ENCODE data around the gene DOCK10. TPM values are rescaled to one million over a fixed set of nuclear protein-coding genes. Genes with fewer than 3 reads are reported as not detected.

The DOCK10 gene
- total RNA-seq, 1 experiment from 2014 or later = 0.96 TPM

DNA sequence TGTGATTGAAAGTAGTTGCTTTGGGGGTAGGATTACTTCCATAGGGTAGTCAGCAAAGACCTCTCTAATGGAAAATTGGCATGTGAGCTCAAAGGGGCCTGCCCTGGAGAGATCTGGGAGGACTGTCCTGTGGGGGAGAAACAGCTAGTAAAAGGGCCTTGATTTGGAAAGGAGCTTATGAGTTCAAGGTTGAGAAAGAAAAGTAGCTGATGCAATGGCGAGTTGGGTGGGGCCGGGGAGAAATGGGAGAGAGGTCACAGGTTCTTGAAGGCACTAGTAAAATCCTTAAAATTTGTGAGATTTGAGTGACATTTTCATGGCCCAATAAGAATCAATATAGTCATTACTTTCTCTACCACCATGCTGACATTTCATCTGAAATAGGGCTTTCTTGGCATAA is 244.1 kb downstream of the DOCK10 start:
- TF ChIP-seq, protein P1, sequence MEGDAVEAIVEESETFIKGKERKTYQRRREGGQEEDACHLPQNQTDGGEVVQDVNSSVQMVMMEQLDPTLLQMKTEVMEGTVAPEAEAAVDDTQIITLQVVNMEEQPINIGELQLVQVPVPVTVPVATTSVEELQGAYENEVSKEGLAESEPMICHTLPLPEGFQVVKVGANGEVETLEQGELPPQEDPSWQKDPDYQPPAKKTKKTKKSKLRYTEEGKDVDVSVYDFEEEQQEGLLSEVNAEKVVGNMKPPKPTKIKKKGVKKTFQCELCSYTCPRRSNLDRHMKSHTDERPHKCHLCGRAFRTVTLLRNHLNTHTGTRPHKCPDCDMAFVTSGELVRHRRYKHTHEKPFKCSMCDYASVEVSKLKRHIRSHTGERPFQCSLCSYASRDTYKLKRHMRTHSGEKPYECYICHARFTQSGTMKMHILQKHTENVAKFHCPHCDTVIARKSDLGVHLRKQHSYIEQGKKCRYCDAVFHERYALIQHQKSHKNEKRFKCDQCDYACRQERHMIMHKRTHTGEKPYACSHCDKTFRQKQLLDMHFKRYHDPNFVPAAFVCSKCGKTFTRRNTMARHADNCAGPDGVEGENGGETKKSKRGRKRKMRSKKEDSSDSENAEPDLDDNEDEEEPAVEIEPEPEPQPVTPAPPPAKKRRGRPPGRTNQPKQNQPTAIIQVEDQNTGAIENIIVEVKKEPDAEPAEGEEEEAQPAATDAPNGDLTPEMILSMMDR (IDR thresholded peaks at IDR 0.05; ENCODE audit: unreplicated experiment) = no peak
- peak overlapping the region; percentile 5 for H3K27ac Mint-ChIP-seq (ENCODE audit: low read depth, unreplicated experiment)
- DNase-seq (ENCODE audit: unreplicated experiment) = peak; percentile 6
- no peak overlapping the region for H3K4me3 Mint-ChIP-seq (ENCODE audit: unreplicated experiment)
- CTCF ChIA-PET = interaction anchor here (0.6 to 1.4 kb wide), 3 partner anchors 22 to 818 kb away, joined by 3 to 8 read pairs (median 5); no protein-coding TSS in a partner anchor
- POLR2A ChIA-PET = no interaction called here
- H3K4me1 Mint-ChIP-seq (ENCODE audit: insufficient read depth, unreplicated experiment) = peaks cover 5% of the 10 kb centered on the region
- intact Hi-C loops (cut with micrococcal nuclease) = no loop called here
- BruUV-seq (replicated peaks) = no TSS peak
- H3K9me3 Mint-ChIP-seq (ENCODE audit: unreplicated experiment) = no peaks in the 10 kb centered on the region
- no peaks in the 10 kb centered on the region for H3K27me3 Mint-ChIP-seq (ENCODE audit: insufficient read depth, unreplicated experiment)
- peaks cover 5% of the 10 kb centered on the region for H3K36me3 Mint-ChIP-seq (ENCODE audit: insufficient read depth, unreplicated experiment)

DNA sequence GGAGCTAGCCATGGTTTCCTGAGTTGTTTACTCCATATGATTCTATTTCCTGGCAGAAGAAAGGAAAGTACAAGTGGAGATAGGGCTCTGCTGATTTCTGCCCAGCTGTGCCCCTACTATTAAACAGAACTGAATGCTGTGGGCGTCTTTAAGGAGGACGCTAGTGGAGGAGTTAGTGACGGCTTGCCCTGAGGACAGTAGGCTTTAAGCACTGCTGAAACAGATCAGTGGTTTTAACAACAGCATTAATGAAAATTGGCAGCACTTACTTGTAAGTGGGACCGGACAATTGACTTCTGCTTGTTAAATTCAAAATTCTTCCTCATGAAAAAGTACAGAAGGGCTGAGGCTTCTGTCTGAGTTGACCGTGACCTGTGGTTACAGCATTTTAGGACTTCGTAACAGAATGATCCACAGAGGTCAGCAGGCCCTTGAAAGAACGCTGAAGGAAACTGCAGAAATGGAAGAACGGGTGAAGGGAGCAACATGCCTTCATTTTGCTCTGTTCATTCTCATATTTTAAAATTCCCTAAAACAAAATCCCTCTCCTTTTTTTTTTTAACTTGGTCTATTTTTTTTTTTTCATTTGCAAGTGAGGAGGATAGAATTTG is 245.5 kb downstream of the DOCK10 start:
- ChIA-PET CTCF (interaction anchor here (0.6 kb wide), 1 partner anchor 1567 kb away, joined by 4 read pairs; no protein-coding TSS in a partner anchor), POLR2A (no interaction called here)
- no peak for DNase-seq (ENCODE audit: unreplicated experiment)
- TF ChIP-seq, protein P1 (IDR thresholded peaks at IDR 0.05; ENCODE audit: unreplicated experiment) = no peak
- no TSS peak for BruUV-seq (replicated peaks)
- H3K27me3 Mint-ChIP-seq (ENCODE audit: insufficient read depth, unreplicated experiment) = no peaks in the 10 kb centered on the region
- intact Hi-C loops (cut with micrococcal nuclease) = no loop called here
- peaks cover 5% of the 10 kb centered on the region for H3K4me1 Mint-ChIP-seq (ENCODE audit: insufficient read depth, unreplicated experiment)
- H3K9me3 Mint-ChIP-seq (ENCODE audit: unreplicated experiment) = no peaks in the 10 kb centered on the region
- no peak overlapping the region for H3K27ac Mint-ChIP-seq (ENCODE audit: low read depth, unreplicated experiment)
- H3K4me3 Mint-ChIP-seq (ENCODE audit: unreplicated experiment) = no peak overlapping the region
- peaks cover 5% of the 10 kb centered on the region for H3K36me3 Mint-ChIP-seq (ENCODE audit: insufficient read depth, unreplicated experiment)

DNA sequence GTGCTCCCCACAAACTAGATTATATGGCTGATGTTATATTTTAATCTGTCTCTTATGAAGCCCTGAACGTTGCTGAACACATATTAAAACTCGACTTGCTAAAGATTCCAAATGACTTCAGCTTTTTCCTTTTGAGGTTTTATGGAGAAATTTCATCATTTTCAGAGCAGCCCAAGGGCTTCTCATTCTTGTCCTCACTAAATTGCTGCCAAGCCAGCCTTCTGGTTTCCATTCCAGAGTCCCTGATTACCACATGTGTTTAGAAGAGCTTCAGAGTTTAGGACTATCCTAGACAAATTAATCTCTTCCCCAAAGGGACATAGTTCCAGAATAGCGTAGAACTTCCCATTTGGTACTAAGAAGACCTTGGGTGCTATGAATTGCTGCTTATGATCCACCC is 248.3 kb downstream of the DOCK10 start:
- BruUV-seq (replicated peaks) = no TSS peak
- TF ChIP-seq, protein P1 (IDR thresholded peaks at IDR 0.05; ENCODE audit: unreplicated experiment) = no peak
- Mint-ChIP-seq H3K4me1 (ENCODE audit: insufficient read depth, unreplicated experiment) (peaks cover 5% of the 10 kb centered on the region), H3K36me3 (ENCODE audit: insufficient read depth, unreplicated experiment) (peaks cover 5% of the 10 kb centered on the region), H3K27me3 (ENCODE audit: insufficient read depth, unreplicated experiment) (no peaks in the 10 kb centered on the region), H3K27ac (ENCODE audit: low read depth, unreplicated experiment) (no peak overlapping the region), H3K9me3 (ENCODE audit: unreplicated experiment) (no peaks in the 10 kb centered on the region), H3K4me3 (ENCODE audit: unreplicated experiment) (no peak overlapping the region)
- ChIA-PET POLR2A (no interaction called here), CTCF (interaction anchor here (0.6 to 1.0 kb wide), 3 partner anchors 48 to 871 kb away, joined by 3 to 5 read pairs (median 4); no protein-coding TSS in a partner anchor)
- intact Hi-C loops (cut with micrococcal nuclease) = no loop called here
- no peak for DNase-seq (ENCODE audit: unreplicated experiment)

DNA sequence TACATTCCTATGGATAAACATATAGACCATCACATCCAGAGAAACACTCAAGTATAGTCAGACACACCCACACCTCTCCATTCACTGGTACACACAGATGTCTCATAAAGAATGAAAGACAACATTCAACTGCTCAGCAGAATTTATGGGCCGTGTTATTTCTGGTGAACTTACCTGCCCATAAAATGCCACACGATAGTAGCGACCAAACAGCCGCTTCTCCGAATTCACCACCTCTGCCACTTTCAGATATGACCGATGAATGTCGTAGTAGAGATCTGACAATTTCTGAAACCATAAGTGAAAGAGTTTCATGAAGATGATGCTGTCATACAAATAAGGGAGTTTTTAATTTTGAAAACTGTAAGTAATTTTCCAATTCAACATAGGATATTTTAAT is 255.4 kb downstream of the DOCK10 start:
- TF ChIP-seq, protein P1 (IDR thresholded peaks at IDR 0.05; ENCODE audit: unreplicated experiment) = no peak
- Mint-ChIP-seq H3K36me3 (ENCODE audit: insufficient read depth, unreplicated experiment) (no peaks in the 10 kb centered on the region), H3K27me3 (ENCODE audit: insufficient read depth, unreplicated experiment) (no peaks in the 10 kb centered on the region), H3K4me3 (ENCODE audit: unreplicated experiment) (no peak overlapping the region), H3K27ac (ENCODE audit: low read depth, unreplicated experiment) (no peak overlapping the region), H3K4me1 (ENCODE audit: insufficient read depth, unreplicated experiment) (no peaks in the 10 kb centered on the region), H3K9me3 (ENCODE audit: unreplicated experiment) (no peaks in the 10 kb centered on the region)
- DNase-seq (ENCODE audit: unreplicated experiment) = no peak
- ChIA-PET POLR2A (no interaction called here), CTCF (interaction anchor here (1.3 kb wide), 1 partner anchor 9 kb away, joined by 5 read pairs; no protein-coding TSS in a partner anchor)
- intact Hi-C loops (cut with micrococcal nuclease) = no loop called here
- BruUV-seq (replicated peaks) = no TSS peak

Data from MCF 10A (cell line).